ENCODE data around the gene DHRS7B. TPM values are rescaled to one million over a fixed set of nuclear protein-coding genes. Genes with fewer than 3 reads are reported as not detected.
"Not testable (repeated sequence)": the region's sequence is repeated elsewhere in the genome, so short reads cannot be mapped to it uniquely, and the experiment has no call there.

DHRS7B gene
- polyA plus RNA-seq, 1 donor: 27.2 TPM

- DNase-seq (ENCODE audit: low read depth): no peak
Observed at GRCh38 chr17:21108651-21109050, 18.1 kb upstream of the DHRS7B start.

- DNase-seq (ENCODE audit: low read depth): no peak
Observed at GRCh38 chr17:21113049-21113690, 13.6 kb upstream of the DHRS7B start.

GRCh38 chr17:21113716-21114115 lies 13.0 kb upstream of the DHRS7B start:
- no peak for DNase-seq (ENCODE audit: low read depth)

- DNase-seq (ENCODE audit: low read depth): not testable (repeated sequence)
Observed at GRCh38 chr17:21114791-21115190, 12.0 kb upstream of the DHRS7B start.

GRCh38 chr17:21119247-21119918 lies 7.4 kb upstream of the DHRS7B start:
- no peak for DNase-seq (ENCODE audit: low read depth)

GRCh38 chr17:21119919-21120249 lies 6.9 kb upstream of the DHRS7B start:
- no peak for DNase-seq (ENCODE audit: low read depth)

- no peak for DNase-seq (ENCODE audit: low read depth)
Observed at GRCh38 chr17:21124086-21124485, 2.7 kb upstream of the DHRS7B start.

GRCh38 chr17:21124517-21124916 lies 2.2 kb upstream of the DHRS7B start:
- DNase-seq (ENCODE audit: low read depth): not testable (repeated sequence)

- no peak for DNase-seq (ENCODE audit: low read depth)
Observed at GRCh38 chr17:21125862-21126261, 902 bp upstream of the DHRS7B start.

GRCh38 chr17:21127509-21128077 lies 829 bp downstream of the DHRS7B start:
- no peak for DNase-seq (ENCODE audit: low read depth)

GRCh38 chr17:21129023-21129681 lies 2.4 kb downstream of the DHRS7B start:
- DNase-seq (ENCODE audit: low read depth): no peak

GRCh38 chr17:21131137-21131536 lies 4.4 kb downstream of the DHRS7B start:
- no peak for DNase-seq (ENCODE audit: low read depth)

- DNase-seq (ENCODE audit: low read depth): no peak
Observed at GRCh38 chr17:21132428-21132827, 5.7 kb downstream of the DHRS7B start.

GRCh38 chr17:21134559-21134958 lies 7.8 kb downstream of the DHRS7B start:
- no peak for DNase-seq (ENCODE audit: low read depth)

GRCh38 chr17:21140911-21141310 lies 14.1 kb downstream of the DHRS7B start:
- DNase-seq (ENCODE audit: low read depth): no peak

GRCh38 chr17:21141331-21141730 lies 14.6 kb downstream of the DHRS7B start:
- DNase-seq (ENCODE audit: low read depth): no peak

GRCh38 chr17:21142065-21142464 lies 15.3 kb downstream of the DHRS7B start:
- DNase-seq (ENCODE audit: low read depth): not testable (repeated sequence)

GRCh38 chr17:21143695-21144094 lies 16.9 kb downstream of the DHRS7B start:
- no peak for DNase-seq (ENCODE audit: low read depth)

GRCh38 chr17:21144299-21144698 lies 17.5 kb downstream of the DHRS7B start:
- not testable (repeated sequence) for DNase-seq (ENCODE audit: low read depth)

- no peak for DNase-seq (ENCODE audit: low read depth)
Observed at GRCh38 chr17:21146362-21147015, 19.7 kb downstream of the DHRS7B start.

GRCh38 chr17:21149621-21150020 lies 22.9 kb downstream of the DHRS7B start:
- DNase-seq (ENCODE audit: low read depth): no peak

GRCh38 chr17:21152731-21153130 lies 26.0 kb downstream of the DHRS7B start:
- no peak for DNase-seq (ENCODE audit: low read depth)
